NCI-H1436 treated with DMSO at 0.1 percent for 48 hours (cell line): ENCODE results near the gene GTF2F2.

Experiments
- DNase-seq: peaks from one replicate; lab custom pipeline; 2025; lab: John Stamatoyannopoulos, UW

Gene GTF2F2

GRCh38 chr13:45119991-45120864 lies at the start of gene GTF2F2:
Gene GTF2F2, plus strand, starts transcription at chr13:45120510. Its CDS starts 146 bp downstream, at chr13:45120656.
- DNase-seq, result no peak

- DNase-seq, result no peak
These were observed 46.5 kb upstream of the GTF2F2 start for GRCh38 chr13:45073809-45074208.

GRCh38 chr13:45074721-45075120 lies 45.6 kb upstream of the GTF2F2 start:
- no peak for DNase-seq

GRCh38 chr13:45078003-45078402 lies 42.3 kb upstream of the GTF2F2 start:
- DNase-seq, result no peak

GRCh38 chr13:45082964-45083363 lies 37.3 kb upstream of the GTF2F2 start:
- no peak for DNase-seq

GRCh38 chr13:45084515-45084914 lies 35.8 kb upstream of the GTF2F2 start:
- DNase-seq, result no peak

- no peak for DNase-seq
These were observed 33.8 kb upstream of the GTF2F2 start for GRCh38 chr13:45086484-45086883.

GRCh38 chr13:45092663-45093062 lies 27.6 kb upstream of the GTF2F2 start:
- DNase-seq, result no peak

GRCh38 chr13:45100573-45101262 lies 19.6 kb upstream of the GTF2F2 start:
- DNase-seq, result no peak

GRCh38 chr13:45101327-45102018 lies 18.8 kb upstream of the GTF2F2 start:
- no peak for DNase-seq

GRCh38 chr13:45102136-45102507 lies 18.2 kb upstream of the GTF2F2 start:
- no peak for DNase-seq

- no peak for DNase-seq
These were observed 16.9 kb upstream of the GTF2F2 start for GRCh38 chr13:45103449-45103848.

- DNase-seq, result no peak
These were observed 16.0 kb upstream of the GTF2F2 start for GRCh38 chr13:45104261-45104660.

- DNase-seq, result no peak
These were observed 14.4 kb upstream of the GTF2F2 start for GRCh38 chr13:45105895-45106294.

GRCh38 chr13:45107539-45107938 lies 12.8 kb upstream of the GTF2F2 start:
- DNase-seq, result no peak

GRCh38 chr13:45108716-45109101 lies 11.6 kb upstream of the GTF2F2 start:
- no peak for DNase-seq

- DNase-seq, result no peak
These were observed 11.1 kb upstream of the GTF2F2 start for GRCh38 chr13:45109102-45109720.

- no peak for DNase-seq
These were observed 6.8 kb upstream of the GTF2F2 start for GRCh38 chr13:45113233-45114224.

- DNase-seq, result no peak
These were observed 780 bp upstream of the GTF2F2 start for GRCh38 chr13:45119469-45119990.

GRCh38 chr13:45120967-45121831 lies 889 bp downstream of the GTF2F2 start:
- no peak for DNase-seq
